GM18858 (cell line): ENCODE results near the gene ATF6.
"Not testable (repeated sequence)": the region's sequence is repeated elsewhere in the genome, so short reads cannot be mapped to it uniquely, and the experiment has no call there.

Source experiments
- ATAC-seq: cut with Tn5 transposase; IDR thresholded peaks from one replicate; pipeline ENCODE4 v1.9.1; 2021; ENCODE audit not compliant: unreplicated experiment

ATF6 gene

DNA sequence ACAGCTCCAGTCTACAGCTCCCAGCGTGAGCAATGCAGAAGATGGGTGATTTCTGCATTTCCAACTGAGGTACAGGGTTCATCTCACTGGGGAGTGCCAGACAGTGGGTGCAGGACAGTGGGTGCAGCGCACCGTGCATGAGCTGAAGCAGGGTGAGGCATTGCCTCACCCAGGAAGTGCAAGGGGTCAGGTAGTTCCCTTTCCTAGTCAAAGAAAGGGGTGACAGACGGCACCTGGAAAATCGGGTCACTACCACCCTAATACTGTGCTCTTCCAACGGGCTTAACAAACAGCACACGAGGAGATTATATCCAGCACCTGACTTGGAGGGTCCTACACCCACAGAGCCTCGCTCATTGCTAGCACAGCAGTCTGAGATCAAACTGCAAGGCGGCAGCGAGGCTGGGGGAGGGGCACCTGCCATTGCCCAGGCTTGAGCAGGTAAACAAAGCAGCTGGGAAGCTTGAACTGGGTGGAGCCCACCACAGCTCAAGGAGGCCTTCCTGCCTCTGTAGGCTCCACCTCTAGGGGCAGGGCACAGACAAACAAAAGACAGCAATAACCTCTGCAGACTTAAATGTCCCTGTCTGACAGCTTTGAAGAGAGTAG lies 66.3 kb downstream of the ATF6 start:
- ATAC-seq, result not testable (repeated sequence)

GRCh38 chr1:161834967-161835550 lies 68.9 kb downstream of the ATF6 start:
- ATAC-seq, result no peak

DNA sequence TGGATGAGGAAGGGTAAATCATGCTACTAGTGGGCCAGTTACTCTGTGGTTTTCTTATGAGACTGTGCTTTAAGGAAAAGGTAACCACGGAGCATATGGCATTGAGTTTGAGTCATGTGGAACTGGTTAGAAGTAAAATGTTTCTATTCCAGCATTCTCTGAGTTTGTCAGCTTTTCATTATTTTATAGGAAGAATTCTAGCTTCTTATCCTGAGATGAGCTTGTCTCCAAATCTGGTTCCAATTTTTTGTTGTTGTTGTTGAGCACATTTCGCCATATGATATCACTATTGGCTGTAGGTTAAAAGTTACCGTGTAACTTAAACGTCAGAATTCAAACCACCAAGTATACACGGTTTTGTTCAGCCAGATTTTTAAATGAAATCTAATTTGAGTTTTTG lies 69.9 kb downstream of the ATF6 start:
- ATAC-seq, result no peak

DNA sequence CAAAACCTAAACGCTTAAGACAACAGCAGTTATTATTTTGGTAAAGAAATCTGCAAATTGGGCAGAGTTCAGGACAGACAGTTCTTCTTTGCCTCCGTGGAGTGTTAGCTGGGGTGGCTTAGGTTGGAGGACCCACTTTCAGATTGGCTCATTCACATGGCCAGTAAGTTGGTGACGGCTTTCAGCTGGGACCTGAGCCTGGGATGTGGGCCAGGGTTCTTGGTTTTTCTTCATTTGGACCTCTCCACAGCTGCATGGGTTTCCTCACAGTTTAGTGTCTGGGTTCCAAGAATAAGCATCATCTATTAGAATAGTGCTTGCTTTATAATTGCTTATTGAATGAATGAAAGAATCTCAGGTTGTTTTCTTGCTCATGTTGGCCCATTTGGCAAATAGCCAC lies 72.2 kb downstream of the ATF6 start:
- ATAC-seq, result no peak

- ATAC-seq, result no peak
Measured at GRCh38 chr1:161838885-161839284, 72.8 kb downstream of the ATF6 start.

GRCh38 chr1:161839591-161839990 lies 73.5 kb downstream of the ATF6 start:
- no peak for ATAC-seq

DNA sequence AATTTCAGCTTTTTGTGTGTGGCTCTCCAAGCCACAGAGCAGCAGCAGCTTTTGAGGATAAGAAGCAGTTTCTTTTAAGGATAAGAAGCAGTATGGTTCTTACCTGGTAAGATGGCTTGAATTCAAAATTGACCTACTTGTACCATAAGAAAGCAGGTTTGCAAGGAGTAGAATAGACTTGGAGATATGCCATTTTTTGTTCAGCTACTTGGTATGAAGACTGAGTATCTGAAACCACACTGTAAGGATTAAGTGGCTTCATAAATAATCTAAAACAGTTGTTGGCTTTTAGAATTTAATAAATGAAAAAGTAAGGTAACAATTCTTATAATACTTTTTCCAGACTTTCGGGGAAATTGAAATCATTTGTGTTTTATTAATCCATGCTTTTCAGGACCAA lies 74.2 kb downstream of the ATF6 start:
- ATAC-seq, result no peak

DNA sequence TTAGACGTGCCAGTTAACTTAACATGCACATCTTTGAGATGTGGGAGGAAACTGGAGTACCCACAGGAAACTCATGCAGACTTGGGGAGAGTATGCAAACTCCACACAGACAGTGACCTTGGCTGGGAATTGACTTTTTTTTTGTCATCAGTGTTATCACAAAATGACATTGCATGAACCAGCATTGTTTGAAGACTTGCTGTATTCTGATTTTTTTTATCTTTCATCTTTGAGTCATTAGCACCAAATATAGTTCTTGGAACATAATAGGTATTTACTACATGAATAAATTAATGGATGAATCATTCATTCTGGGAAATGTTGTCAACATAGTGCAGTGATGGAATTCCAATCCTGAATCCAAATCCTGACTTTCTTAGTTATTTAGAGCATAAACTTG lies 77.0 kb downstream of the ATF6 start:
- no peak for ATAC-seq

GRCh38 chr1:161844696-161845095 lies 78.6 kb downstream of the ATF6 start:
- no peak for ATAC-seq

- no peak for ATAC-seq
Measured at GRCh38 chr1:161848676-161849075, 82.6 kb downstream of the ATF6 start.

- ATAC-seq, result no peak
Measured at GRCh38 chr1:161849518-161849917, 83.4 kb downstream of the ATF6 start.

- no peak for ATAC-seq
Measured at GRCh38 chr1:161855260-161855659, 89.1 kb downstream of the ATF6 start.

- ATAC-seq, result no peak
Measured at GRCh38 chr1:161858271-161858670, 92.2 kb downstream of the ATF6 start.

DNA sequence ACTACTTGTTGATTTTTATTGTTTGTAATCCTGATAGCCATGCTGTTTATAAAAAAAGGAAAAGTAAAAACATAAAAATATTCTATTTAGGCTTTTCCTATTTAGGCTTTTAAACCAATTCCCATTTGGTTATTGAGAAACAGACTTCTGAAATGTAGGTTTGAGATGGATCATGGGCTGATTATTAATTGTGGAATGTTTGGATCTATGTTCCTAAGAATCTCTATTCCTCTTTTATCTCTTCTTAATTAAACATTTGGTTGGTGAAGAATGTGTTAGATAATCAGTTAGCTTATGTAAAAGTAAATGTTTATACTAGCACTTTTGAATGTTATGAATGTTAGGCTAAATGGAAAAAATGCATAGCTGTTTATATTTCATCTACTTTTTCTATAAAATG lies 97.4 kb downstream of the ATF6 start:
- no peak for ATAC-seq

GRCh38 chr1:161864577-161864976 lies 98.5 kb downstream of the ATF6 start:
- ATAC-seq, result no peak

GRCh38 chr1:161866241-161866640 lies 100.1 kb downstream of the ATF6 start:
- ATAC-seq, result no peak

GRCh38 chr1:161868832-161869231 lies 102.7 kb downstream of the ATF6 start:
- ATAC-seq, result no peak

DNA sequence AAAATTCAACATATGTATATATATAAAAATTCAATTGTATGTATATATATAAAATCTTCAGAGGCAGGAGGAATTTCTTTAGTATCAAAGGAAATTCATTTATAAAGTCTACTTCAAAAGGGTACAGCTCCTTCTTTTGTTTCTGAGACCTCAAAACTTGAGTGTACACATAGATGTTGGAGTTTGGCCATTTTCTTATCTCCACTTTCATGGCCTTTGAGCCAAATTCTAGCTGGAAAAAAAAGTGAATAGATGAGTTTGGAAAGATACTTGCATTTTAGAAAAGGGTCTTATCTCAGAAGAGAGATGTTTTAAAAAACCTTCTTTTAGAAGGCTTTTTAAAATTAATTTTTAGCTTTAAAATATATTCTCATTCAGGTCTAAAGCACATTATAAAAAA lies 103.2 kb downstream of the ATF6 start:
- no peak for ATAC-seq

DNA sequence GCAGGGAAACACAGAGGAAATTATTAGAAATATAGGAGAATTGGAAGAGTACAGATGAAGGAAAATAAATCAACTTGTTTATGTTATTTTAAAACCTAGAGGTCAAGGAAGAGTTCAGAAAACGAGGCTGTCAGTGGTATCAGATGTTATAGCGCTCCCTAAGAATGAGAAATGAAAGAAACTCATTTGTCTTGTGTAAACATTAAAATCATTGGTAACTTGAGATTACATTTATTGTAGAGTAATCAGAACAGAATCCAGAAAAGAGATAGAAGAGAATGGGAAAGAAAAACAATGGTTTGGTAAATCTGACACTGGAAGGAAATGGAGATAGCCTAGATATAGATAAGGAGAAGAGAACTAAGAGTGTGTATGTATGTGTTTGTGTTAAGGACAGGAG lies 106.4 kb downstream of the ATF6 start:
- ATAC-seq, result no peak

DNA sequence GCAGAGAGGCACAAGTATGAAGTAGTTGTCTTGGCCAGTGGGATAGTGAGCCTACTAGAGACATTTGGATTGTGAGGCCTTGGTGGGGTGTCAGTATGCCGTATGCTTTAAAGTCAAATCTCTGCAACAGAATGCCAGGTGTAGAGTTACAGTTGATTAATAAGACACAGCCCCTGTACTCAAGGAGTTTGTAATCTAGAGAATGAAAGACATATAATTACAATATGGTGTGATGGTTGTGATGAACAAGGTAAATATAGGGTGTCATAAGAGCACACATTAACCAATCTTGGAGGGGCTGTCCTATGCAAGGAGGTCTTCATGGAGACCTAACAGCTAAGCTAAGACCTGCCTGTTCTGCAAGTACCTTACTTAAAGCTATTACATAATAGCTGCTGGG lies 113.1 kb downstream of the ATF6 start:
- ATAC-seq, result no peak

DNA sequence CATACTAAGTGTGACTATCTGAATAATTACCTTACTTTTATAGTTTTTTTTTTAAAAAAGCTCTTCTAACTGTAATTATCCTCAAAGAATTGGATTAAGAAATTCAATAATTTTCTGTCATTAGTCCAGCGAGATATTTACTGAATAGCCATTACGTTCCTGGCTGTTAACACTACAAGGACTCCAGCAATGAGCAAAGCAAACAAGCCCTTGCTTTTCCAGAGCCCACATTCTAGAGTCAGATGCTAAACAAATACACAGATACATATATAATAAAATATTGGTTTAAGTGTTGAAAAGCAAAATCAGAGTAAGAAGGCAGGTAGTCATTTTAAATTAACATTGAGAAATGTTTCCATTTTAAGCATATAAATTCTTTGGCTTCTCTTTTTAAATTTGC lies 118.4 kb downstream of the ATF6 start:
- ATAC-seq, result no peak

GRCh38 chr1:161885003-161885402 lies 118.9 kb downstream of the ATF6 start:
- no peak for ATAC-seq

DNA sequence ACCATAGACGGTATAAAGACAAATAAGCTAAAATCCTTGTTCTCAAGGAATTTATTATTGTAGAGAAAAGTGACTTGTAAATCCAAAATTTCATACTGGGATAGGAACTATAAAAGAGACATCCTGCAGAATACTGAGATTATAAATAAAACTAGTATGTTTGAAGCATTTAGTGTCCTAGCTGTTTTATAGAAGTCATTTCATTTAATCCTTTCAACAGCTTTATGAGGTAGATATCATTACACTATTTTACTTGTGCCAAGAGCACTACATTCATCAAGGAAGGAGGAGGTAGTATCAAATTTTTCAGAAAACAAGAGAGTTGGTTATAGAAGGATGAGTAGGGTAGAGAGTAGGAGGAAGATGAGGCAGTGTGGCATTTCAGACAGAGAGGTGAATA lies 119.6 kb downstream of the ATF6 start:
- ATAC-seq, result no peak
